Measurements from ENCODE around the gene KRT23.
A peak's percentile ranks its signal among the peaks of the same experiment; 100 is the strongest.

DNA sequence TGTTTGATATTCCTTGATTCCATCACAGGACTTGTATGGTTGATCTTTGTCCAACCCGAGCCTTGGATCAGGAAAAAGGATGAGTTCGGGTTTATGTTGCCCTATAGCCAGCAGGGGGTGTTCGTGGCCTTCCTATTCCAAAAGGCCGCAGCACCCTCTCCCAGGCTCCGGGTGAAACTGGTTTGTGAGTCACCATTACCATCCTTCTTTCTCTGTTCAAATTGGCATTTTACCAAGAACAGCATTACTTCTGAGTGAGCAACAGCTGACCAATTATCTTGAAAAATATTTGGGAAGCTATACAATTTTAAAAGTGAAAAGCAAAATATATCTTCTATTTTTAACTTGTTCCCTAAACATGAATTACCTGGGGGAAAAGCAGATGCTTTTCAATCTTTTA is 28.1 kb downstream of the KRT23 start:
- TF ChIP-seq CTCF (conservative IDR thresholded peaks at IDR 0.05) (peak; percentile 86), EZH2 (IDR thresholded peaks at IDR 0.05; ENCODE audit: low read depth) (no peak)
